ENCODE results near the gene NEK6.

The NEK6 gene

DNA sequence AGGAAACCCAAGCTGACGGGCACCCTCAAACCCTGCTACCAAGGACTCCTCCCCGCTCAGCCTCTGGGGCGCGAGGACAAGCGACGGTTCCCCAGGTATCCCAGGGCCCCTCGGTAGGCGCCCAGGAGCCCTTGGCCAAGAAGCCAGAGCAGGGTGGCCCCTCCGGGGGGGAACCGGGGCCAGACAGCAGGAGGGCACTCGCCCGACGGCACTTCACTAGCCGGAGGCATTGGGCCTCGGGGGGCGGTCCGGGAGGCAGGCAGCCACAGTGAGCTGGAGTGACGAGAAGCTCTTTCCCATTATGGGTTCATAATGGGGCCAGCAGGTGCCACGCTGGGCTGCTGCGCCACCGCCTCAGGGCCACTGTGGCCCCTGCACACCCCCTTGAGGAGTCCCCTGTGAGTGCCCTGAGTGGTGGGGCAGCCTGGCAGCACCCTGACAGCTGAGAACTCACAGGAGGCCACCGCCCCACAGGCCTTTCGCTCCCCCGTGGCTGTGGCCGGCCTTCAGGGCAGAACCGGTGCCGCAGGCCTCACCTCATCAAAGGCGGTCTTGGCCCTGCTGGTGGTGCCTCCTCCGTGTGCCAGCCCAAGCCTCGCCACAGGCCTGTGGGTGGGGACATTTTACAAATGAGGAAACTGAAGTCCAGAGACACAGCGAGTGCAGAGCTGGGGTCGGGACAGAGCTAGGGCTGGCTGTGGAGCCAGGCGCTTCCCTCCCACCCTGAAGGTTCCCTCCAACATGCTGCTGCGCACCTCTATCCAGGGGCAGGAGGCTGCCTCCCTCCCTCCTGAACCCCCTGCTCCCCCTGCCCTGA, 88.8 kb downstream of the NEK6 start:
- DNase-seq = no peak

- DNase-seq = no peak
Observed at GRCh38 chr9:124347206-124347967, 89.6 kb downstream of the NEK6 start.

- DNase-seq = no peak
Observed at GRCh38 chr9:124347968-124348358, 90.2 kb downstream of the NEK6 start.

- DNase-seq = no peak
Observed at GRCh38 chr9:124348363-124348762, 90.6 kb downstream of the NEK6 start.

- no peak for DNase-seq
Observed at GRCh38 chr9:124348831-124349230, 91.1 kb downstream of the NEK6 start.

DNA sequence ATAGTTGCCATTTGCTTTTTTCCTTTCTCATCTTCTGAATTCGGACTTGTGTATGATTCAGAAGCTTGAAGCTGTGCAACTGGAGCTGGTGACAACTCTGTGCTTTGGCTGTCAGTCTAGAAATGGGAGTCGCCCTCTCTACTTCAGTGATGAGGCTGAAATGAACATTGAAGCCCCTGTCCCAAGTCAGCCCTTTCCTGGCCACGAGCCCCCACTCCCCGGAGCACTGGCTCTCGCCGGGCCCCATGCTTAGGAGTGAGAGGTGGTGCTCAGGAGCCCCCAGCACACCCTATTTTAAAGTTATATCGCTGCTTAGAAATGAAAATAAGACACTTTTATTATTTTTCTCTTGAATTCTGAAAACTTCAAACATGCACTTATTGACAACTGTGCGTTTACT, 91.5 kb downstream of the NEK6 start:
- DNase-seq = no peak

- no peak for DNase-seq
Observed at GRCh38 chr9:124349675-124350493, 92.1 kb downstream of the NEK6 start.

DNA sequence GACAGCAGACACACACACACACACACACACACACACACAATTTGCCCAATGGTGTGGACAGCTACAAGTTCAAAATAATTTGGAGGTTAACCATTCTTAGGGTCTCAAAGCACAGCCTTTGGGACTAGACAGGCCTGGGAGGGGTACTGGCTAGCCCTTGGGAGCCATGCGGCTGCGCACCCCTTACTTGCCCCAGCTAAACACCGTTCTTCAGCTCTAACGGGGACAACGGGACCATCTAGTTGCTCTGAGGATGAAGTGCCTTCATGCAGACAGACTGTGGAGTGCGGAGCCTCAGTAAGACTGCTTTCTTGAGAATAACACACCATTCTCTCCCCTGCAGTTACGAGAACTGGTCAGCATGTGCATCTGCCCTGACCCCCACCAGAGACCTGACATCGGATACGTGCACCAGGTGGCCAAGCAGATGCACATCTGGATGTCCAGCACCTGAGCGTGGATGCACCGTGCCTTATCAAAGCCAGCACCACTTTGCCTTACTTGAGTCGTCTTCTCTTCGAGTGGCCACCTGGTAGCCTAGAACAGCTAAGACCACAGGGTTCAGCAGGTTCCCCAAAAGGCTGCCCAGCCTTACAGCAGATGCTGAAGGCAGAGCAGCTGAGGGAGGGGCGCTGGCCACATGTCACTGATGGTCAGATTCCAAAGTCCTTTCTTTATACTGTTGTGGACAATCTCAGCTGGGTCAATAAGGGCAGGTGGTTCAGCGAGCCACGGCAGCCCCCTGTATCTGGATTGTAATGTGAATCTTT, 92.9 kb downstream of the NEK6 start:
- DNase-seq = peak; percentile 56

DNA sequence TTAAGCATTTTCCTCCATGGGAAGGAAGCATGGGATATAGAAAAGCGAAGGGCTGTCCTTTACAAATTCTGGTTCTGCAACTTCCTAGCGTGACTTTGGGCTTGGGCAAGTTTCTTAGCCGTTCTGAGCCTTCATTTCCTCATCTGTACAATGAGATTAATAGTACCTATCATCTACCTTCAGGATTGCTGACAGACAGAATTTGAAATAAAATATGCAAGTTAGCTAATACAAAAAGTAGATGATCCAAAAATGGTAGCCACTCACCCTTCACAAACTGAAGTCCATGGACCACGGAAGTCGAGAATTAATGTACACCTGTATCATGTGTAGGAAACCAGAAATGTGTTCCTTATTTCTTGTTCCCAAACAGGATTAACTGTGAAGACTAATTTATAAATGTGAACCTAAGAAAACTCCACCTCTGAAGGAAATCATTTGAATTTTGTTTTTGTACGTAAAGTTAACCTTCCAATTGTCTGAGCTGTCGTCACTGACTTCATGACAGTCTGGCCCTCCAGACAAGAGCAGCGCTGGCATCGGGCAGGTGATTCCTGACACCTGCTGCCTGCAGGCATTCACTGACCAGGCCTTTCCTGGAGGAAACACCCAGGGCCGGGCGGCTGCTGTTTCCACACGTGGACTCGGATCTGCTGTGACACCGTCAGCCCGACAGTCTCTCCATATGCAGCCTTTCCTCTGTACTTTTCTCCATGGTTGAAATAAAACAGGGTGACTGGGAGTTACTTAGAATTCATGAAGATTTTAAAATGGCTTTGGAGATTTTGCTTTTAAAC, 94.1 kb downstream of the NEK6 start:
- no peak for DNase-seq

DNA sequence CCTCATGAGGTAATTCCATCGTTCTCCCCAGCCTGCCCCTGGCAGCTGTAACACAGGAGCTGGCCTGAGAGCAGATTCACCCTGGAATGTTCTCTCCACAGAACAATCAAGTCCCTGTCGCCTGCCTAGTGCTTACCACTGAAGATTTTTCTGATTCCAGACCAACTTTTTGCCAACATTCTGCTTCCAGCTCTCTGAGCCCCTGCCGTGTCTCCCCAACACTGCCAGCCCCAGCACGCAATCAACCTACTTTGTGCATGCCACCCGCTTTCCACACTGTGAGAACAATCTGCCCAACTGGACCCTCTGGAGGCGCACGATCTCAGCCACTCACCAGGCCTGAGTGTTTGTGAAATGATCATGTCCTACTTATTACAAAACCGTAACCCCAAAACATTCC, 94.9 kb downstream of the NEK6 start:
- DNase-seq = no peak

DNA sequence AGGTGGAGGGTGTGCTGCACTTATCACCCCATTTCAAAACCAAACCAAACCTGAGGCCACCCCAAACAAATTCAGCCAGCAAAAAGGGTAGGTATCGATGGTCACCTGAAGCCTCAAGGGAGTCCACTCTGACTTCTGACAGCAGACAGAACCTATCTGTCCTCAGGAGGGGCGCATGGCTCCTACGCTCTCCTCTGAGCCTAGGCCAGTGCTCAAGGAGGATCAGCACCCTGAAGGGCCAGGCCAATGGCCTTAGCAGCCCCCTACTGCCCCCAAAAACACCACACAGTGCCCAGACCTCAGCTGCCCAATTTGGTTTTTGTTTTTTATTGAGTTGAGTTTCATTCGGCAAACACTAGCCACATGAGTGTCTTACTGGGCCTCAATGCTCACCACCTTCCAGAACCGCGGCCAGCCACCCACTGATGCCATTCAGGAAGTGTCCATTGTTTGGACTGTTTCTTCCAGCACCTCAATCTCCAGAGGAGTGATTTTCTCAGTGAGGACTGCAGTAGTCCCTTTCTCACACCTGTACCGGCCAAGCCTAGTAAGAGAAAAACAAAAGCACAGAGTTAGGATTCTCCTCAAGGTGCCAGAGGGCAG, 95.5 kb downstream of the NEK6 start:
- no peak for DNase-seq

DNA sequence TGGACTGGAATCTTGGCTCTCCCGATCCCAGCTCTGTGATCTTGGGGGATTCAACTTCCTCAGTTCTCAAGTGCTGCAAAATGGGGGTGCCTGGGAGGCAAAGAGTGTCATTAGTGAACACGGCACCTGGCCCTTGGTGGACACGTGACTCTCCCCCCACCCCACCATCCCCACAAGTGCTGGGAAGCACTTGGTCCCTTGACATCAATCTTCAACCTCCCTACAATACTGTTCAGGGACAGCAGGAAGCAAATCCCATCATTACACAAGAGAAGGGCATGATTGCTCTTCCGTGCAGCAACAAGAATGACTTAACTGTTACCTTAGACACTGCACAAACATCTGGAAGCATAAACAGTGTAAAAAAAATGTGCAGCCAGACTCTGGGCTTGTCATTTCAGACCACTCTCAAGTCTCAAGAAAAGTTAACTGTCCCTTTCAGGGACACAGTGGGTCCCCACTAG, 96.1 kb downstream of the NEK6 start:
- no peak for DNase-seq

GRCh38 chr9:124354346-124355038, 96.7 kb downstream of the NEK6 start:
- no peak for DNase-seq

DNA sequence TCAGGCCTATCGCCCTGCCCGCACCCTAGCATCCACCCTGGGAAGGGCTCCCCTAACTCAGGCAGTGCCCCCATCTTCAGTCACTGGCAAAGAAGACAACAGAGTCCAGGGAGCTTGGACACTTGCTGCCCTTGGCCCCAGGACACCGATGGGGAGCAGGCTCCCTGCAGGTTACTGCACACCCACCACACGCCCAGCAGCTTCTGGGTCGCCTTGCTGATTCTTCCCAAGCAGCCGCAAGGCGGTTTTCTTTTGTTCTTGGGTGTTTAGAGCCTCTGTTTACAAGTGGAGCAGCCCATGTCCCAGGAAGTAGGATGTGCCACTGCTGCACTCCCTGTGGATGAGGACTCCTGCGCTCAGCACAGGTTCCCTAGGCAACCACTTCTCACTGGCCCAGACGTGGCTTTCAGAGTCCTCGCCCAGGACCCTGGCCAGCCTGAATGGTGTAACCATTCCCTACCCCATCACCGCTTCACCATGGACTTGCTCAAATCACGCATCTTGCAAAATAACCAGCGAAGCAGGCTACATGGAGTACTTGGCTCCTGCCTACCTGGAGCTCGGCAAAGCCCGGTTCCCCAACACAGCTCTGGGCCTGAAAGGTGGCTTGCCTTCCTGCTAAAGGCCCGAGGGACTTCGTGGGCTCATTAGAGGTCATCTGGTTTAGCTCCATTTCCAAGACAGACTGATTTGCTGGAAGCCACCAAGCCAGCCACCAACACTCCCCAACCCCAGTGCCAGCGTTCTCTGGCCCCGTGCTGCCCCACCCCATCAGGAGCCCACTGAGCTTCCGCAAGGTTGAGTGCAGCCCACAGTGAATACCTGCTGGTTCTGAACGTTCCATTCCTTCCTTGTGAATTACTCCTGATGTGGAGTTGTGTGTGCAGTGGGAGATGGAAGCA, 97.5 kb downstream of the NEK6 start:
- DNase-seq = no peak

- DNase-seq = no peak
Observed at GRCh38 chr9:124355941-124356744, 98.4 kb downstream of the NEK6 start.

GRCh38 chr9:124356745-124357390, 99.1 kb downstream of the NEK6 start:
- DNase-seq = no peak

DNA sequence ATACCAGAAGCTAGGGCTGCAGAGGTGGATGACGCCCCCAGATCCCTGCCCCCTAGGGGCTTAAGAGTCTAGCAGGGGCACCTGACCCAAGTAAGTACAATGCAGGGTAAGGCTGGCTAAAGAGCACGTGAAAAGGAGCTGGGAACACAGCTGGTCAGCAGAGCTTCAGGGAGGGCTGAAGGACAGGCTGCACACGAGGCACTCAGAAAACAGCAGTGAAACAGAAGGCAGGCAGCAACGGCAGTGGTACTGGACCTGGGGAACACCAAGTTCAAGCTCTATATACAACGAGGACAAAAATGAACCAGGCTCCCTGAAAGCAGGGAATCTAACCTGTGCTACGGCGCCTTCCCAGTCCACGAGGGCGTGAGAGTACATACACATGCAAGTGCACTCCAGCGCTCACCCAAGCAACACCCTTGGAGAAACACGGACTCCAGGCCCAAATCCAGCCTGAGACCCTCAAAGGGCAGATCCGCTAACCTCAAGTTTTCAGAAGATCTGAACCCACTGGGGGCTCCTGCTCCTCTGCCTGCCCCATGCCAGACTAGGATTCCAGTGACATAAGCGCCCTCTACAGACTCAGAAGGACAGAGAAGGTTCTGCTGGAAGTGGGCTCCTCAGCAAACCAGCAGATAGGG, 100.1 kb downstream of the NEK6 start:
- peak; percentile 87 for DNase-seq

- no peak for DNase-seq
Observed at GRCh38 chr9:124358631-124359030, 100.9 kb downstream of the NEK6 start.
